Endothelial cell of umbilical vein (primary cell): ENCODE measurements around the gene TBX15. TPM values are rescaled to one million over a fixed set of nuclear protein-coding genes. Genes with fewer than 3 reads are reported as not detected.

Experiments used
- BruUV-seq: library from RNA; stranded (reverse); fragments of 400-500 nt; replicated peaks from 2 replicates; lab custom pipeline; 2021; lab: Mats Ljungman, UMichigan
- CTCF ChIA-PET: fragments of 300-600, 350-600 bp; sonication (Branson Sonifier 250); formaldehyde crosslinking; loops from one replicate; lab custom pipeline; 2021; ENCODE audit warnings: antibody characterized with exemption, inconsistent platforms; lab: Charles Lee
- POLR2A ChIA-PET: fragments of 300-600, 350-600 bp; sonication (Branson Sonifier 250); formaldehyde crosslinking; loops from one replicate; lab custom pipeline; 2021; ENCODE audit warnings: antibody characterized with exemption, inconsistent platforms; lab: Charles Lee
- DNase-seq: peaks from one replicate; pipeline ENCODE4 v3.0.0-alpha.2; 2011; ENCODE audit warnings: low read depth, low spot score
- FAIRE-seq: peaks from 2 replicates; lab custom pipeline; 2011; peaks lifted over from hg19 to GRCh38; lab: Jason Lieb, UNC
- H2AFZ ChIP-seq: 2 replicates; pipeline ENCODE4 v1.6.0; 2012; ENCODE audit warnings: low read depth, low read length, control low read depth, inconsistent platforms
- H3K27ac ChIP-seq: 2 replicates; pipeline ENCODE4 v1.5.1; 2011; ENCODE audit warnings: low read depth, mild to moderate bottlenecking, control low read depth, low read length, moderate library complexity; ENCODE audit not compliant: insufficient read depth
- H3K27me3 ChIP-seq, 2 experiments: 2 replicates each; pipeline versions ENCODE4 v1.6.0 to v1.6.1; 2011; ENCODE audit warnings: low read length in 2 of 2, mixed read lengths in 1 of 2; ENCODE audit not compliant: control insufficient read depth in 2 of 2, insufficient read depth in 2 of 2
- H3K36me3 ChIP-seq, 2 experiments: 2 replicates in 1 of 2; 3 replicates in 1 of 2; pipeline ENCODE4 v1.5.1; 2011; ENCODE audit warnings: low read length in 2 of 2, mild to moderate bottlenecking in 1 of 2, moderate library complexity in 1 of 2; ENCODE audit not compliant: control insufficient read depth in 2 of 2, insufficient read depth in 2 of 2; ENCODE audit errors: extremely low read depth in 1 of 2
- H3K4me1 ChIP-seq: 3 replicates; pipeline ENCODE4 v1.5.1; 2011; ENCODE audit warnings: mild to moderate bottlenecking, low read length; ENCODE audit not compliant: control insufficient read depth, insufficient read depth; ENCODE audit errors: extremely low read depth
- H3K4me2 ChIP-seq: 2 replicates; pipeline ENCODE4 v1.6.1; 2011; ENCODE audit warnings: low read length, control low read depth, mixed read lengths; ENCODE audit not compliant: insufficient read depth
- H3K4me3 ChIP-seq, 3 experiments: fragments of 200-600 bp in 1 of 3; sonication (generic), shearing (Covaris generic) in 1 of 3; replicated peaks in 1 of 3; 2 replicates each; pipeline ENCODE4 v1.5.1; 2011 to 2016; ENCODE audit warnings: control low read depth in 3 of 3, low read length in 3 of 3, mild to moderate bottlenecking in 2 of 3, inconsistent platforms in 1 of 3, low read depth in 1 of 3, moderate library complexity in 1 of 3; ENCODE audit not compliant: insufficient read depth in 1 of 3
- H3K79me2 ChIP-seq: 2 replicates; pipeline ENCODE4 v1.6.0; 2012; ENCODE audit warnings: low read length, inconsistent platforms; ENCODE audit not compliant: control insufficient read depth, insufficient read depth
- H3K9ac ChIP-seq: replicated peaks from 2 replicates; pipeline ENCODE3; 2011; ENCODE audit warnings: low read length, control low read depth; ENCODE audit not compliant: insufficient read depth; ENCODE audit errors: extremely low read depth
- H3K9me1 ChIP-seq: replicated peaks from 3 replicates; pipeline ENCODE4 v1.6.0; 2011; ENCODE audit warnings: mild to moderate bottlenecking, low read length; ENCODE audit not compliant: control insufficient read depth, insufficient read depth; ENCODE audit errors: extremely low read depth
- H3K9me3 ChIP-seq: replicated peaks from 2 replicates; pipeline ENCODE4 v1.5.1; 2012; ENCODE audit warnings: low read length, inconsistent platforms; ENCODE audit not compliant: control insufficient read depth, insufficient read depth
- H4K20me1 ChIP-seq: replicated peaks from 2 replicates; pipeline ENCODE3; 2011; ENCODE audit warnings: mild to moderate bottlenecking, low read length; ENCODE audit not compliant: control insufficient read depth, insufficient read depth; ENCODE audit errors: extremely low read depth
- EZH2 ChIP-seq: IDR thresholded peaks from 2 replicates; pipeline ENCODE4 v1.6.1; 2012; ENCODE audit warnings: borderline replicate concordance, low read depth, mild to moderate bottlenecking, moderate library complexity, low read length, inconsistent platforms; ENCODE audit not compliant: severe bottlenecking
- FOS ChIP-seq: IDR thresholded peaks from 2 replicates; pipeline ENCODE4 v1.6.1; 2011; ENCODE audit warnings: mild to moderate bottlenecking, low read length, moderate library complexity, borderline replicate concordance; ENCODE audit not compliant: insufficient read depth
- GATA2 ChIP-seq: IDR thresholded peaks from 2 replicates; pipeline ENCODE4 v1.7.0; 2011; ENCODE audit warnings: low read depth, mild to moderate bottlenecking, moderate library complexity, mixed read lengths, low read length; ENCODE audit not compliant: insufficient read length, insufficient read depth
- JUN ChIP-seq: IDR thresholded peaks from 2 replicates; pipeline ENCODE4 v1.6.1; 2011; ENCODE audit warnings: borderline replicate concordance, low read depth; ENCODE audit not compliant: insufficient read length, insufficient read depth
- MYC ChIP-seq: IDR thresholded peaks from one replicate; pipeline ENCODE4 v1.6.1; 2011; ENCODE audit warnings: mild to moderate bottlenecking, low read depth, low read length
- POLR2A ChIP-seq: IDR thresholded peaks from 2 replicates; pipeline ENCODE4 v1.6.1; 2012; ENCODE audit warnings: low read depth, mild to moderate bottlenecking, control low read depth, low read length
- POLR2AphosphoS5 ChIP-seq: IDR thresholded peaks from 2 replicates; pipeline ENCODE4 v1.6.1; 2012; ENCODE audit warnings: low read depth, mild to moderate bottlenecking, control low read depth, low read length, moderate library complexity; ENCODE audit not compliant: insufficient read depth
- dilution Hi-C: fragments of 300-500 bp; cut with MboI; formaldehyde crosslinking; loops from one replicate; pipeline ENCODE4 v1.15.0; 2019; ENCODE audit warnings: low sequenced_read_pairs; ENCODE audit not compliant: extremely low pct_ligation_motif_present
- intact Hi-C: fragments of 100-400 bp; cut with micrococcal nuclease; formaldehyde crosslinking; loops from one replicate; pipeline ENCODE4 v1.10.0; 2022
- polyA plus RNA-seq, 4 experiments: library from polyadenylated mRNA; depleted of rRNA in 3 of 4; stranded (reverse) in 3 of 4; unstranded in 1 of 4; fragments of >200 nt; gene quantifications; 2 replicates each; pipeline versions ENCODE4 v1.2.1 to v1.2.3, GENCODE V29; 2011 to 2012; ENCODE audit warnings: missing spikeins in 1 of 4
- total RNA-seq: library from RNA; stranded (reverse); gene quantifications from 2 replicates; pipeline ENCODE4 v1.2.3, GENCODE V29; 2021
- TF ChIP-seq, protein P1 (sequence below): IDR thresholded peaks from 2 replicates; pipeline ENCODE4 v1.6.1; 2011; ENCODE audit not compliant: insufficient read depth, insufficient read length
- TF ChIP-seq, protein P2 (sequence below), 2 donors: IDR thresholded peaks; 1 replicate in 1 of 2; 2 replicates in 1 of 2; pipeline ENCODE4 v1.5.1; 2011; ENCODE audit warnings: low read length in 2 of 2, mild to moderate bottlenecking in 2 of 2, moderate library complexity in 2 of 2, control low read depth in 1 of 2, inconsistent platforms in 1 of 2, low read depth in 1 of 2; ENCODE audit not compliant: insufficient read depth in 1 of 2; ENCODE audit errors: extremely low read depth in 1 of 2

Gene TBX15
- total and polyA plus RNA-seq, 2 donors (not counting 3 experiments of a cell fraction or from before 2014, with no cell fraction given) = 0.01 TPM; not detected in 1

GRCh38 chr1:119034359-119034758 lies 46.2 kb upstream of the TBX15 start:
- H3K9me3 ChIP-seq = no peaks in the 10 kb centered on the region
- no peak overlapping the region for H2AFZ ChIP-seq
- H3K4me3 ChIP-seq = no peak overlapping the region
- no TSS peak for BruUV-seq
- dilution Hi-C loops (no loop called here), intact Hi-C loops (no loop called here)
- H3K9ac ChIP-seq = no peak overlapping the region
- ChIA-PET CTCF (no interaction called here), POLR2A (no interaction called here)
- TF ChIP-seq MYC = no peak
- TF ChIP-seq, protein P1, sequence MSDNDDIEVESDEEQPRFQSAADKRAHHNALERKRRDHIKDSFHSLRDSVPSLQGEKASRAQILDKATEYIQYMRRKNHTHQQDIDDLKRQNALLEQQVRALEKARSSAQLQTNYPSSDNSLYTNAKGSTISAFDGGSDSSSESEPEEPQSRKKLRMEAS = no peak
- H3K4me2 ChIP-seq = no peak overlapping the region
- no peaks in the 10 kb centered on the region for H3K36me3 ChIP-seq
- DNase-seq (no peak), FAIRE-seq (no peak)
- H4K20me1 ChIP-seq = no peaks in the 10 kb centered on the region
- no peaks in the 10 kb centered on the region for H3K27me3 ChIP-seq
- H3K4me1 ChIP-seq = no peaks in the 10 kb centered on the region
- H3K79me2 ChIP-seq = no peaks in the 10 kb centered on the region
- H3K27ac ChIP-seq = no peak overlapping the region
- no peaks in the 10 kb centered on the region for H3K9me1 ChIP-seq

GRCh38 chr1:119032986-119033385 lies 44.8 kb upstream of the TBX15 start:
- no peak overlapping the region for H3K9ac ChIP-seq
- no peak overlapping the region for H2AFZ ChIP-seq
- H3K4me3 ChIP-seq = no peak overlapping the region
- BruUV-seq = no TSS peak
- ChIA-PET CTCF (no interaction called here), POLR2A (no interaction called here)
- H3K9me3 ChIP-seq = no peaks in the 10 kb centered on the region
- H4K20me1 ChIP-seq = no peaks in the 10 kb centered on the region
- no peaks in the 10 kb centered on the region for H3K27me3 ChIP-seq
- H3K4me1 ChIP-seq = no peaks in the 10 kb centered on the region
- no peaks in the 10 kb centered on the region for H3K36me3 ChIP-seq
- H3K4me2 ChIP-seq = no peak overlapping the region
- H3K79me2 ChIP-seq = no peaks in the 10 kb centered on the region
- no peak for TF ChIP-seq JUN
- no peak for TF ChIP-seq POLR2AphosphoS5
- TF ChIP-seq FOS = no peak
- TF ChIP-seq, protein P1 = no peak
- no peak for TF ChIP-seq POLR2A
- no peak for TF ChIP-seq MYC
- TF ChIP-seq EZH2 = no peak
- no peak for TF ChIP-seq GATA2
- TF ChIP-seq, protein P2, sequence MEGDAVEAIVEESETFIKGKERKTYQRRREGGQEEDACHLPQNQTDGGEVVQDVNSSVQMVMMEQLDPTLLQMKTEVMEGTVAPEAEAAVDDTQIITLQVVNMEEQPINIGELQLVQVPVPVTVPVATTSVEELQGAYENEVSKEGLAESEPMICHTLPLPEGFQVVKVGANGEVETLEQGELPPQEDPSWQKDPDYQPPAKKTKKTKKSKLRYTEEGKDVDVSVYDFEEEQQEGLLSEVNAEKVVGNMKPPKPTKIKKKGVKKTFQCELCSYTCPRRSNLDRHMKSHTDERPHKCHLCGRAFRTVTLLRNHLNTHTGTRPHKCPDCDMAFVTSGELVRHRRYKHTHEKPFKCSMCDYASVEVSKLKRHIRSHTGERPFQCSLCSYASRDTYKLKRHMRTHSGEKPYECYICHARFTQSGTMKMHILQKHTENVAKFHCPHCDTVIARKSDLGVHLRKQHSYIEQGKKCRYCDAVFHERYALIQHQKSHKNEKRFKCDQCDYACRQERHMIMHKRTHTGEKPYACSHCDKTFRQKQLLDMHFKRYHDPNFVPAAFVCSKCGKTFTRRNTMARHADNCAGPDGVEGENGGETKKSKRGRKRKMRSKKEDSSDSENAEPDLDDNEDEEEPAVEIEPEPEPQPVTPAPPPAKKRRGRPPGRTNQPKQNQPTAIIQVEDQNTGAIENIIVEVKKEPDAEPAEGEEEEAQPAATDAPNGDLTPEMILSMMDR (IDR thresholded peaks at IDR 0.05; ENCODE audit: extremely low read depth in 1 of 2, insufficient read depth in 1 of 2, low read depth in 1 of 2, low read length in 2 of 2) = no peak
- DNase-seq = no peak
- no peaks in the 10 kb centered on the region for H3K9me1 ChIP-seq
- FAIRE-seq = no peak
- H3K27ac ChIP-seq = no peak overlapping the region
- intact Hi-C loops = no loop called here
- dilution Hi-C loops = no loop called here
